ENCODE data around the gene TRMT1. TPM values are rescaled to one million over a fixed set of nuclear protein-coding genes. Genes with fewer than 3 reads are reported as not detected.

TRMT1 gene
- total and polyA plus RNA-seq, 9 donors: 20.0 to 31.5 (median 26.1) TPM

DNA sequence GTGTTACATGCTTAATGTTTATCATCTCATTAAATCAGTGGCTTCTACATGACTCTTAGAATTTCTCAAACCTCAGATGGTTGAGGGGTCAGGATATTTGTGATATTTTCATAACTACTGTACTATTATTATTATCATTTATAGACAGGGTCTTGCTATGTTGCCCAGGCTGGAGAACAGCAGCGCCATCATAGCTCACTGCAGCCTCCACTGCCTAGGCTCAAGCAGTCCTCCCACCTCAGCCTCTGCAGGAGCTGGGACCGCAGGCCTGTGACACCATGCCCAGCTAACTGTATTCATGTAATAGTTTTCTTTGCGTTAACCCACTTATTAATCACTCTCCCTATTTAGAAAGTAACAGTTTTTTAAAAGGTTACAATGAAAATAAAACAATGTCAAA lies 43.2 kb upstream of the TRMT1 start:
- no peaks in the 10 kb centered on the region for H3K36me3 ChIP-seq (ENCODE audit: control insufficient read depth, insufficient read depth, low read length)
- DNase-seq: no peak
- H3K4me3 ChIP-seq (ENCODE audit: low read length): no peak overlapping the region
- H3K4me1 ChIP-seq (ENCODE audit: control insufficient read depth, insufficient read depth, low read length): peaks cover 41% of the 10 kb centered on the region
- no peak overlapping the region for H3K27ac ChIP-seq (ENCODE audit: low read length)
- H3K9me3 ChIP-seq (replicated peaks; ENCODE audit: control insufficient read depth, low read depth, low read length): no peaks in the 10 kb centered on the region
- no CpG with 5 or more reads among the region's 3 CpGs for WGBS (ENCODE audit: insufficient coverage)
- no peaks in the 10 kb centered on the region for H3K27me3 ChIP-seq (ENCODE audit: control insufficient read depth, insufficient read depth, low read length)

DNA sequence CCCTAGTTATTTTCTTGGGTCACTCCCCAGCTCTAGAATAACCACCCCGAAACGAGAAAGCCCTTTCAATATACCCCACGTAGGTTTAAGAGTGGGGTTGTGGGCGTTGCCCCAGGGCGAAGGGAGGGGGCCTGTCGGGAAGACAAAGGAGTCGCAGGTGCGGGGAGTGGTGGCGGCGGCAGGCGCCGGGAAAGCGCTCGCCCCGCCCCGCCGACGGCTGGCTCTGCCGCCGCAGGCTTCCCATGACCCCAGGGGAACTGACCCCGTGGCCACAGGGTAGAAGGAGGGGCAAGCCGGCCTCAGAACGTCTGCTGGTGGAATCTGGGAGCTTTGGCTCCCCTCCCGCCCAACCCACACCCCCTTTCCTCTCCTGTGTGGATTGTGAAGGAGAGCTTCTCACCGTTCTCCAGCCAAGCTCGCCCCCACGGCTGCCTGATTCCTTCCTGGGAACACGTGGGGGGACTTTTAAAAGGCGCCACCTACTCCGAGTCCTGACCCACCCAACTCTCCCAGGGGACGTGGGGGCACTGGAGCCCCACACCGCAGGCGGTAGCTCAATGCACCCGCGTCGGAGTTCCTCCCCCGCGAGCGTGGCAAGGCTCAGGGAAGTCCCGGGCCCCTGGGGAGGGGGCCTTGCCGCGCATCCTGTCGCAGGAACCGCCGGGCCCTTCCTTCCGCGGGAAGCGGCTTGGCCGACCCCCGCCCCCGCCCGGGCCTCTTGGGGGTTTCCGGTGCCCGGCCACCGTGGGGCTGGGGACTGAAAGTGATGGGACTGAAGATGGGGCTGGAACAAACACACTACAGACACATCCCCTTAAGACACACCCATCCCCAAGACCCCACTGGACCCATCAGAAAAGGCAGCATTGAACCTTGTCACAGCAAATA lies 39.2 kb upstream of the TRMT1 start:
- Histone ChIP-seq H3K9me3 (replicated peaks; ENCODE audit: control insufficient read depth, low read depth, low read length) (no peaks in the 10 kb centered on the region), H3K4me1 (ENCODE audit: control insufficient read depth, insufficient read depth, low read length) (peaks cover 32% of the 10 kb centered on the region), H3K27ac (ENCODE audit: low read length) (peak overlapping the region; percentile 95), H3K36me3 (ENCODE audit: control insufficient read depth, insufficient read depth, low read length) (peaks cover 4% of the 10 kb centered on the region), H3K27me3 (ENCODE audit: control insufficient read depth, insufficient read depth, low read length) (peaks cover 2% of the 10 kb centered on the region), H3K4me3 (ENCODE audit: low read length) (peak overlapping the region; percentile 95)
- peak; percentile 88 for DNase-seq
- 3% methylated on average over 20 of the region's 55 CpGs for WGBS (ENCODE audit: insufficient coverage)

DNA sequence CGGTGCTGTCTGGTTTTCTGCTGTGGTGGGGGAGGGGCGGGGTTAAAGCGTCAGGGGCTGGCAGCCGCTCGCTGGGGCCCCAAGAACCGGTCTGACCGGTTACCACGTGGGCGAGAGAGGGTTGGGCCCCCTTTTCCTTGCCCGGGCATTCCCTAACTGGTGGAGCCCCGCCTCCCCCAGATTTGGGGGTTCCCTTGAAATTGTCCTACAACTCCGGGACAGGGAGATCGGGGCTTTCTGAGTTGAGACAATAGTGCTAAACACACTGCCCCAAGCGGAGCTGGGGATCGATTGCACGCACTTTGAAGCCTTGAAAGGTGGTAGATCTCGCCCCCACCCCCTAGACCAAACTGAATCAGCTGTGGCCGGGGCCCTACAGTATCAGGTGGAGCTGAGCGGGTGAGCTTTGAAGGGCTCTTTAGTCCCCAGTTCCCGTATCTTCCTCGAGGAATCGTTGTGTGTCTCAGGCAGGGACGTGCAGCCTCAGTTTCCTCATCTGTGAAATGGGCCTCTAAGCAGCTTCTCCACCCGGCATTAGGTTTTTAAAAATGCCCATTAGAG lies 38.5 kb upstream of the TRMT1 start:
- Histone ChIP-seq H3K27me3 (ENCODE audit: control insufficient read depth, insufficient read depth, low read length) (peaks cover 2% of the 10 kb centered on the region), H3K4me3 (ENCODE audit: low read length) (peak overlapping the region; percentile 95), H3K4me1 (ENCODE audit: control insufficient read depth, insufficient read depth, low read length) (peaks cover 32% of the 10 kb centered on the region), H3K36me3 (ENCODE audit: control insufficient read depth, insufficient read depth, low read length) (peaks cover 4% of the 10 kb centered on the region), H3K9me3 (replicated peaks; ENCODE audit: control insufficient read depth, low read depth, low read length) (no peaks in the 10 kb centered on the region), H3K27ac (ENCODE audit: low read length) (peak overlapping the region; percentile 95)
- 8% methylated on average over 17 of the region's 24 CpGs for WGBS (ENCODE audit: insufficient coverage)
- DNase-seq: peak; percentile 81

DNA sequence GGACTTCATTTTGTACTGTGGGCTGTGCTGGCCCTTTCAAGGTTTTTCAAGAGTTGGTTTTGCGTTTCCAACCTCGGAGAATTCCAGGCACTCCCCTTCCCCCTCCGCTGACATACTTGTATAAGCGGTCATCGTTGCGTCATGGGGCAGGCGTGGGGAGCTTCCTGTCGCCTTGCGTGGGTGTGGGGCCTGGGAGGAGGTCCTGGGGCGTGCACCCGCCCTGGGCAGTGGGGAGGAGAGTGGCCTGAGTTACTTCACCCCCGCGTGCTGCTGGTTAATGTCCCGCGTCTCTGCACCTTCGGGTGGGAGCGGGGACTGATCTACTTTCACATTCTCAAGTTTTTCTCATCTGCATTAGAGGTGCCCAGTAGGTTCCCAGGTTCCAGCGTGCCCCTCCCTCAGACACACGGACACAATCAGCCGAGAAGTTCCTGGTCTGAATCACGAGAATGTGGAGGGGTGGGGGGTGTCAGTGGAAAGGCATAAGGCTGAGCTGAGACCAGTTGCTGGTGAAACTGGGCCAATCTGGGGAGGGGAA lies 37.8 kb upstream of the TRMT1 start:
- peaks cover 2% of the 10 kb centered on the region for H3K27me3 ChIP-seq (ENCODE audit: control insufficient read depth, insufficient read depth, low read length)
- peak; percentile 95 for DNase-seq
- peak overlapping the region; percentile 95 for H3K27ac ChIP-seq (ENCODE audit: low read length)
- WGBS (ENCODE audit: insufficient coverage): 2% methylated on average over 11 of the region's 21 CpGs
- H3K36me3 ChIP-seq (ENCODE audit: control insufficient read depth, insufficient read depth, low read length): peaks cover 4% of the 10 kb centered on the region
- peak overlapping the region; percentile 95 for H3K4me3 ChIP-seq (ENCODE audit: low read length)
- H3K4me1 ChIP-seq (ENCODE audit: control insufficient read depth, insufficient read depth, low read length): peaks cover 36% of the 10 kb centered on the region
- H3K9me3 ChIP-seq (replicated peaks; ENCODE audit: control insufficient read depth, low read depth, low read length): no peaks in the 10 kb centered on the region

DNA sequence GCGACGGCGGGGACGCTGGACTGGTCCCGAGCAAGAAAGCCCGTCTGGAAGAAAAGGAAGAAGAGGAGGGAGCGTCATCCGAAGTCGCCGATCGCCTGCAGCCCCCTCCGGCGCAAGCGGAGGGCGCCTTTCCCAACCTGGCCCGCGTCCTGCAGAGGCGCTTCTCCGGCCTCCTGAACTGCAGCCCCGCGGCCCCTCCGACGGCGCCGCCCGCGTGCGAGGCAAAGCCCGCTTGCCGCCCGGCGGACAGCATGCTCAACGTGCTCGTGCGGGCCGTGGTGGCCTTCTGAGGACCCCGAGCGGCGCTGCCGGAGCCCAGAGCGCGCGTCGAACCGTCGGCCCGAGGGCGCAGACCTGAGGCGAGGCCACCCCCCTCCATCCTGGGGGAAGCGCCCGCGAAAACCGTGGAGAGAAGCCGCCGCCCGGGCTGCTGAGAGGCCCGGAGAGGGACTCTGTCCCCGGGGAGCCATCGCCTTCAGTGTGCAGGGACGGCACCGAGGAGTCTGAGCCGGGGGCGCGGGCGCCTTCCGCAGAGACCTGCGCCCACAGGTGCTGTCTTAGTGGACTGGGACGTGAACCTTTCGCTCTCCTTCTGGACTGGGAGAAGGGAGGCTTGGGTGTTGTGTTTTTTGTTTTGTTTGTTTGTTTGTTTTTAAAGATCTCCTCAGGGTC lies 37.2 kb upstream of the TRMT1 start:
- peaks cover 4% of the 10 kb centered on the region for H3K36me3 ChIP-seq (ENCODE audit: control insufficient read depth, insufficient read depth, low read length)
- H3K4me3 ChIP-seq (ENCODE audit: low read length): peak overlapping the region; percentile 95
- H3K9me3 ChIP-seq (replicated peaks; ENCODE audit: control insufficient read depth, low read depth, low read length): no peaks in the 10 kb centered on the region
- WGBS (ENCODE audit: insufficient coverage): under 1% methylated on average over 59 of the region's 69 CpGs
- peaks cover 2% of the 10 kb centered on the region for H3K27me3 ChIP-seq (ENCODE audit: control insufficient read depth, insufficient read depth, low read length)
- peaks cover 41% of the 10 kb centered on the region for H3K4me1 ChIP-seq (ENCODE audit: control insufficient read depth, insufficient read depth, low read length)
- H3K27ac ChIP-seq (ENCODE audit: low read length): peak overlapping the region; percentile 95
- DNase-seq: peak; percentile 77

DNA sequence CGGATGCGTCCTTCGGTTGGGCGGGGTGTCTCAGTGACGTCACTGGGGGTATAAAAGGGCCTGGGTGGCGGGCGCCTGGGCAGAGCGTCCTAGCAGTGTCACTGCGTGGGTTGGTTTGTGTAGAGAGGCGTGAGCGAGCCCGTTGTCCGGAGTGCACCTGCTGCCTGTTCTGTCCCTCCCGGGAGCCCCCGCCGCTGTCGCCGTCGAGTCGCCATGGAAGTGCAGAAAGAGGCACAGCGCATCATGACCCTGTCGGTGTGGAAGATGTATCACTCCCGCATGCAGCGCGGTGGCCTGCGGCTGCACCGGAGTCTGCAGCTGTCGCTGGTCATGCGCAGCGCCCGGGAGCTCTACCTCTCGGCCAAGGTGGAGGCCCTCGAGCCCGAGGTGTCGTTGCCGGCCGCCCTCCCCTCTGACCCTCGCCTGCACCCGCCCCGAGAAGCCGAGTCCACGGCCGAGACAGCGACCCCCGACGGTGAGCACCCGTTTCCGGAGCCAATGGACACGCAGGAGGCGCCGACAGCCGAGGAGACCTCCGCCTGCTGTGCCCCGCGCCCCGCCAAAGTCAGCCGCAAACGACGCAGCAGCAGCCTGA lies 36.5 kb upstream of the TRMT1 start:
- Histone ChIP-seq H3K4me3 (ENCODE audit: low read length) (peak overlapping the region; percentile 95), H3K27me3 (ENCODE audit: control insufficient read depth, insufficient read depth, low read length) (peaks cover 2% of the 10 kb centered on the region), H3K4me1 (ENCODE audit: control insufficient read depth, insufficient read depth, low read length) (peaks cover 43% of the 10 kb centered on the region), H3K9me3 (replicated peaks; ENCODE audit: control insufficient read depth, low read depth, low read length) (no peaks in the 10 kb centered on the region), H3K27ac (ENCODE audit: low read length) (peak overlapping the region; percentile 95), H3K36me3 (ENCODE audit: control insufficient read depth, insufficient read depth, low read length) (peaks cover 4% of the 10 kb centered on the region)
- DNase-seq: peak; percentile 98
- WGBS (ENCODE audit: insufficient coverage): 3% methylated on average over 59 of the region's 59 CpGs

DNA sequence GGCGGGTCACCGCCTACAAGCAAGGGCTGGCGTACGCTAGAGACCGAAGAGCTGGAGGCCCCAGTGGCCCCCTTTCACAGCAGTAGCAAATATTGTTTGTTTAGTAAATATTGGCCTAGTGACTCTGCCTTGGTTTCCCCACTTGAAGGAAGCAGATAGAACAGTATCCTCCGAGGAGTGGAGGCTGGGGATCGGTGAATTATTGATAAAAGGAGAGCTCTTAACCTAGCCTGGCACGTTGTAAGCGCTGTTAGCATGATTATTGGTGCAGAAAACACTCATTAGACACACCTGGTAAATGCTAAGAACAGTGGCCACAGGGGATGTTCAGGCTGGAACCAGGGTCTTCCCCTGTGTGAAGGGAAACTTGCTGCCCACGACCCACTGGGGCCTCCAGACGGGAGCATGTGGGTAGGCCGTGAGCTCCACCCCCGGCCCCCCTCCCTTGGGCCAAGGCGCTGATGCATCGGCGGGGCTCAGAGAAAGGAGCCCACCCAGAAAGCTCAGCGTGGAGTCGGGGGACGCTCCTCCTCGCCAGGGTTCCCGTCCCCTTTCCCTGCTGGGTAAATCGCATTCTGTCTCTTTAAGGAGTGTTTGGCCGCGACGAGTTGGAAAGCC lies 35.9 kb upstream of the TRMT1 start:
- Histone ChIP-seq H3K4me3 (ENCODE audit: low read length) (peak overlapping the region; percentile 95), H3K27me3 (ENCODE audit: control insufficient read depth, insufficient read depth, low read length) (peaks cover 2% of the 10 kb centered on the region), H3K36me3 (ENCODE audit: control insufficient read depth, insufficient read depth, low read length) (peaks cover 4% of the 10 kb centered on the region), H3K27ac (ENCODE audit: low read length) (peak overlapping the region; percentile 95), H3K9me3 (replicated peaks; ENCODE audit: control insufficient read depth, low read depth, low read length) (no peaks in the 10 kb centered on the region), H3K4me1 (ENCODE audit: control insufficient read depth, insufficient read depth, low read length) (peaks cover 43% of the 10 kb centered on the region)
- WGBS (ENCODE audit: insufficient coverage): 0% methylated on average over 22 of the region's 25 CpGs
- no peak for DNase-seq

DNA sequence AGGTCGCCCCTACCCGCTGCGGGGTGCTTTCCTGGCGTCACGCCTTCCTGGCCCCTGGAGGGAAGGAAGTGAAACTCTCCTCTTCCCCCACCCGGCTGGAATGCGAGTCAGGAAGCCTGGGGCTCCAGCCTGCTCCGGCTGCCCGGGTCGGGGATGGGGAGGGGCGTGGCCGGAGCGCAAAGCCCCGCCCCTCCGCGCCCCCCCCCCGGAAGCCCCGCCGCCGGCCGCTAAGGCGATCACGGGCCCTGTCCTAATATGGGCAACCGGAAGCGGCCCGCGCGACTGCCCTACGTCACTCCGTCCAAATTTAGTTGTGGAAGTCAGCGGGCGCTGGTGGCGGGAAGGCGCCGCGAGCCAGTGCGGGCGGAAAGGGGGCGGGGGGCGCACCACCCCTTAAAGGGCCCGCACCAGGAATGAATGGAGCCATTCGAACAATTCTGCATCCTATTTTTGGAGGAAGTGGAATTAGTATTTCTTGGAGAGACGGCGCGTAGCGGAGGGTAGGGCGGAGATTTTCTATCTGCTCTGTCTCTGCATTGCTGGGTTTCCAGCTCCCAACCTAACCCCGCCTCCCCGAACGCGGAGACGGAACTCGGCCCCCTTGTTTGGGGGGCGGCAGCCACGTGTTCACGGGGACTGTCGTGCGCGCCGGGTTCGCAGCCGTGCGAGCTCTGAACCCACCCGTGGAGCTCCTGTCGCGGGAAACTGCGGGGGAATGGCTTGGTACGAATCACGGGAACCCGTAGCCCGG lies 35.2 kb upstream of the TRMT1 start:
- Histone ChIP-seq H3K27me3 (ENCODE audit: control insufficient read depth, insufficient read depth, low read length) (peaks cover 2% of the 10 kb centered on the region), H3K4me3 (ENCODE audit: low read length) (peak overlapping the region; percentile 95), H3K36me3 (ENCODE audit: control insufficient read depth, insufficient read depth, low read length) (peaks cover 4% of the 10 kb centered on the region), H3K27ac (ENCODE audit: low read length) (peak overlapping the region; percentile 97), H3K4me1 (ENCODE audit: control insufficient read depth, insufficient read depth, low read length) (peaks cover 43% of the 10 kb centered on the region), H3K9me3 (replicated peaks; ENCODE audit: control insufficient read depth, low read depth, low read length) (no peaks in the 10 kb centered on the region)
- peak; percentile 99 for DNase-seq
- WGBS (ENCODE audit: insufficient coverage): under 1% methylated on average over 61 of the region's 71 CpGs

DNA sequence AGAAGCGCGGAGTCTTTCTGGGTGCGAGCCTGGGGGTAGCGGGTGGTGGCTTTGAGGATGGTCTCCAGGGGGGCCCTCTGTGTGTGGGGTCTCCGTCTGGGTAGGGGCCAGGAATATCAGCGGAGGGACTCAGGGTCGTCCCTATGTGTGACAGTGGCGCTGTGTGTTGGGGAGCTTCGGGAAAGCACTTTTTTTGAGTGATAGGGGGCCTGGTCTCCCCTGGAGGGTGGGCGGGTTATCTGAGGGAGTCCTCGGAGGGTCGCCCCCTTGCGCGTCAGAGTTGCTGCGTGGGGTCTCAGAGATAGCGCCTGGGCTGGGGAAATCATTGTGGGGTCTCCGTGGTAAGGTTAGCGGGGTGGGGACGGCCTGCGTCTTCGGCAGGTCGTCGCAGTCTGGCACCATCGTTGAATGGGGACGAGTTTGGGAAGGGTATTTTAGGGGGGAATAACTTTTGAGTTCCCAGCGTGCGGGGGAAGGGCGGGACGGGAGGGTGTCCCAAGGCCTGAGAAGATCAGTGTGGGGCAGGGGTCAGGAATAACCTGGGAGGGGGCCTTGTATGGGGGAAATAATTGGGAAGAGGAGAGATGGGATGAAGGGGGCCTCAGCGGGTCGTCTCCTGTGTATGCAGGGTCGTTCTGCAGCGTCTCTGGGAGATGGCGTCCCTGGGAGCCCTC lies 34.5 kb upstream of the TRMT1 start:
- peak overlapping the region; percentile 91 for H3K4me3 ChIP-seq (ENCODE audit: low read length)
- H3K27me3 ChIP-seq (ENCODE audit: control insufficient read depth, insufficient read depth, low read length): peaks cover 2% of the 10 kb centered on the region
- H3K4me1 ChIP-seq (ENCODE audit: control insufficient read depth, insufficient read depth, low read length): peaks cover 40% of the 10 kb centered on the region
- 0% methylated on average over 26 of the region's 34 CpGs for WGBS (ENCODE audit: insufficient coverage)
- no peaks in the 10 kb centered on the region for H3K9me3 ChIP-seq (replicated peaks; ENCODE audit: control insufficient read depth, low read depth, low read length)
- peak overlapping the region; percentile 97 for H3K27ac ChIP-seq (ENCODE audit: low read length)
- DNase-seq: no peak
- peaks cover 4% of the 10 kb centered on the region for H3K36me3 ChIP-seq (ENCODE audit: control insufficient read depth, insufficient read depth, low read length)
